Measurements from ENCODE around the gene TRIM24.

GRCh38 chr7:138616085-138616484, 156.0 kb downstream of the TRIM24 start:
- TF ChIP-seq CTCF (IDR thresholded peaks at IDR 0.05; ENCODE audit: insufficient read depth, low read depth, low read length) (no peak), EZH2 (IDR thresholded peaks at IDR 0.05; ENCODE audit: insufficient read depth, low read length) (no peak)

All from astrocyte (in vitro differentiated cells and primary cell).